MCF 10A (cell line): ENCODE measurements around the gene MYZAP. TPM values are rescaled to one million over a fixed set of nuclear protein-coding genes. Genes with fewer than 3 reads are reported as not detected.

Experiments
- BruUV-seq: library from RNA; stranded (reverse); fragments of 400-500 nt; replicated peaks from 2 replicates; lab custom pipeline; 2021; lab: Mats Ljungman, UMichigan
- CTCF ChIA-PET: fragments of 300-600 bp; sonication (Branson Sonifier 250); formaldehyde crosslinking; extraction: SDS; loops from one replicate; lab custom pipeline; 2021; ENCODE audit warnings: antibody characterized with exemption, inconsistent platforms; lab: Yijun Ruan, JAX
- POLR2A ChIA-PET: fragments of 300-600, 350-650 bp; sonication (Branson Sonifier 250); formaldehyde crosslinking; extraction: SDS; loops from one replicate; lab custom pipeline; 2020; ENCODE audit warnings: antibody characterized with exemption, inconsistent platforms; lab: Yijun Ruan, JAX
- DNase-seq: peaks from one replicate; pipeline ENCODE4 v3.0.0-alpha.2; 2018; ENCODE audit not compliant: unreplicated experiment
- H3K27ac Mint-ChIP-seq: one replicate; pipeline ENCODE4 v1.8.0; 2022; ENCODE audit warnings: mild to moderate bottlenecking, low read depth, mixed read lengths; ENCODE audit not compliant: unreplicated experiment
- H3K27me3 Mint-ChIP-seq: one replicate; pipeline ENCODE4 v1.8.0; 2022; ENCODE audit warnings: mixed read lengths; ENCODE audit not compliant: insufficient read depth, unreplicated experiment
- H3K36me3 Mint-ChIP-seq: one replicate; pipeline ENCODE4 v1.8.0; 2022; ENCODE audit warnings: mild to moderate bottlenecking, moderate library complexity, mixed read lengths; ENCODE audit not compliant: insufficient read depth, unreplicated experiment
- H3K4me1 Mint-ChIP-seq: one replicate; pipeline ENCODE4 v1.8.0; 2022; ENCODE audit warnings: mixed read lengths; ENCODE audit not compliant: insufficient read depth, unreplicated experiment
- H3K4me3 Mint-ChIP-seq: one replicate; pipeline ENCODE4 v1.8.0; 2022; ENCODE audit warnings: mild to moderate bottlenecking, moderate library complexity, mixed read lengths; ENCODE audit not compliant: unreplicated experiment
- H3K9me3 Mint-ChIP-seq: one replicate; pipeline ENCODE4 v1.8.0; 2022; ENCODE audit warnings: mixed read lengths; ENCODE audit not compliant: unreplicated experiment
- CTCF ChIP-seq: fragments of 200-600 bp; IDR thresholded peaks from one replicate; pipeline ENCODE4 v1.8.0; 2022; ENCODE audit warnings: antibody characterized with exemption, mild to moderate bottlenecking; ENCODE audit not compliant: unreplicated experiment
- intact Hi-C: fragments of 100-400 bp; cut with micrococcal nuclease; formaldehyde crosslinking; loops from 2 replicates; pipeline ENCODE4 v1.14.1; 2022
- total RNA-seq: library from RNA; stranded (reverse); gene quantifications from 2 replicates; pipeline ENCODE4 v1.2.3, GENCODE V29; 2022

The MYZAP gene
- total RNA-seq, 1 experiment from 2014 or later = 1.3 TPM

GRCh38 chr15:57559875-57560274, 31.8 kb upstream of the MYZAP start:
- ChIA-PET POLR2A (interaction anchor here (0.7 to 2.0 kb wide), 3 partner anchors 52 to 516 kb away, joined by 3 to 23 read pairs (median 7); partner anchors contain the start of gene POLR2M), CTCF (interaction anchor here (0.5 to 17.5 kb wide), 34 partner anchors 8 to 617 kb away, joined by 3 to 297 read pairs (median 5); partner anchors contain the start of gene POLR2M)
- Mint-ChIP-seq H3K9me3 (no peaks in the 10 kb centered on the region), H3K36me3 (no peaks in the 10 kb centered on the region), H3K27ac (no peak overlapping the region), H3K4me1 (peaks cover 21% of the 10 kb centered on the region), H3K4me3 (no peak overlapping the region), H3K27me3 (no peaks in the 10 kb centered on the region)
- peak; percentile 81 for DNase-seq
- BruUV-seq = no TSS peak
- intact Hi-C loops = loop anchor here (1.0 to 2.0 kb wide), 2 partner anchors 147 to 622 kb away; partner anchors contain the start of gene POLR2M
- peak; percentile 86 for TF ChIP-seq CTCF

- ChIA-PET CTCF (interaction anchor here (0.6 to 17.5 kb wide), 41 partner anchors 9 to 663 kb away, joined by 3 to 297 read pairs (median 4); partner anchors contain the start of gene POLR2M), POLR2A (interaction anchor here (1.1 to 2.0 kb wide), 4 partner anchors 47 to 146 kb away, joined by 4 to 23 read pairs (median 12); no protein-coding TSS in a partner anchor)
- no TSS peak for BruUV-seq
- Mint-ChIP-seq H3K27ac (no peak overlapping the region), H3K4me3 (no peak overlapping the region), H3K27me3 (no peaks in the 10 kb centered on the region), H3K36me3 (no peaks in the 10 kb centered on the region), H3K4me1 (peaks cover 18% of the 10 kb centered on the region), H3K9me3 (no peaks in the 10 kb centered on the region)
- TF ChIP-seq CTCF = peak; percentile 86
- intact Hi-C loops = loop anchor here (1.0 to 2.0 kb wide), 3 partner anchors 51 to 509 kb away; partner anchors contain the start of gene POLR2M
- peak; percentile 87 for DNase-seq
These were observed 30.5 kb upstream of the MYZAP start for GRCh38 chr15:57561041-57561711.

- peaks cover 18% of the 10 kb centered on the region for H3K4me1 Mint-ChIP-seq
- intact Hi-C loops = no loop called here
- POLR2A ChIA-PET = interaction anchor here (1.1 to 1.8 kb wide), 2 partner anchors 49 to 145 kb away, joined by 8 to 16 read pairs; no protein-coding TSS in a partner anchor
- BruUV-seq = no TSS peak
- no peak for TF ChIP-seq CTCF
- H3K27ac Mint-ChIP-seq = no peak overlapping the region
- CTCF ChIA-PET = interaction anchor here (0.6 to 17.5 kb wide), 10 partner anchors 10 to 583 kb away, joined by 3 to 297 read pairs (median 4); partner anchors contain the start of gene POLR2M
- H3K27me3 Mint-ChIP-seq = no peaks in the 10 kb centered on the region
- no peak for DNase-seq
- H3K36me3 Mint-ChIP-seq = no peaks in the 10 kb centered on the region
- H3K4me3 Mint-ChIP-seq = no peak overlapping the region
- H3K9me3 Mint-ChIP-seq = no peaks in the 10 kb centered on the region
These were observed 29.4 kb upstream of the MYZAP start for GRCh38 chr15:57562196-57562769.

- Mint-ChIP-seq H3K36me3 (no peaks in the 10 kb centered on the region), H3K27ac (no peak overlapping the region), H3K27me3 (no peaks in the 10 kb centered on the region), H3K9me3 (no peaks in the 10 kb centered on the region), H3K4me1 (peaks cover 18% of the 10 kb centered on the region), H3K4me3 (no peak overlapping the region)
- no peak for DNase-seq
- TF ChIP-seq CTCF = no peak
- ChIA-PET POLR2A (interaction anchor here (0.7 to 2.2 kb wide), 2 partner anchors 48 to 94 kb away, joined by 3 to 16 read pairs; no protein-coding TSS in a partner anchor), CTCF (interaction anchor here (1.4 to 17.5 kb wide), 2 partner anchors 47 to 223 kb away, joined by 4 to 297 read pairs; no protein-coding TSS in a partner anchor)
- BruUV-seq = no TSS peak
- intact Hi-C loops = no loop called here
These were observed 28.3 kb upstream of the MYZAP start for GRCh38 chr15:57563416-57563815.
